ENCODE results near the gene RSAD2. TPM values are rescaled to one million over a fixed set of nuclear protein-coding genes. Genes with fewer than 3 reads are reported as not detected.

RSAD2 gene
- total and polyA plus RNA-seq, 2 experiments from 2014 or later = 0.10 TPM; not detected in 1

DNA sequence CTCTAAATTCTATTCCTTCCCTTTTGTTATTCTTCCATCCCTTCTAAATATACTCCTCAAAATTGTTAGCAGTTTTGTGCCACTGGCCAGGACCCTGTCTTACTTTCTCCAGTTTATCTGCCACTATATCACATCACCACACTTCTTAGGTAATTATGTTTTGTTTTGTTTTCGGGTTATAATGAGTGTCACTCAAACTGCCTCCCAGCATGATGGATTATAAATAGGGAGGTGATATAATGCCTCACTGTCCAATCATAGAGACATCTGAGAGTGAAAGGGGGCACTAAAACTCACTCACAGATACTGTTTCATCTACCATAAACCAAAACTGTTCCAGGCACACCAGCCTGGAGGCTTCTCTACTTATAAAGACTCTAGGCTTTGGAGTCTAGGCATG, 3.5 kb downstream of the RSAD2 start (continued):
- TF ChIP-seq, protein P1, sequence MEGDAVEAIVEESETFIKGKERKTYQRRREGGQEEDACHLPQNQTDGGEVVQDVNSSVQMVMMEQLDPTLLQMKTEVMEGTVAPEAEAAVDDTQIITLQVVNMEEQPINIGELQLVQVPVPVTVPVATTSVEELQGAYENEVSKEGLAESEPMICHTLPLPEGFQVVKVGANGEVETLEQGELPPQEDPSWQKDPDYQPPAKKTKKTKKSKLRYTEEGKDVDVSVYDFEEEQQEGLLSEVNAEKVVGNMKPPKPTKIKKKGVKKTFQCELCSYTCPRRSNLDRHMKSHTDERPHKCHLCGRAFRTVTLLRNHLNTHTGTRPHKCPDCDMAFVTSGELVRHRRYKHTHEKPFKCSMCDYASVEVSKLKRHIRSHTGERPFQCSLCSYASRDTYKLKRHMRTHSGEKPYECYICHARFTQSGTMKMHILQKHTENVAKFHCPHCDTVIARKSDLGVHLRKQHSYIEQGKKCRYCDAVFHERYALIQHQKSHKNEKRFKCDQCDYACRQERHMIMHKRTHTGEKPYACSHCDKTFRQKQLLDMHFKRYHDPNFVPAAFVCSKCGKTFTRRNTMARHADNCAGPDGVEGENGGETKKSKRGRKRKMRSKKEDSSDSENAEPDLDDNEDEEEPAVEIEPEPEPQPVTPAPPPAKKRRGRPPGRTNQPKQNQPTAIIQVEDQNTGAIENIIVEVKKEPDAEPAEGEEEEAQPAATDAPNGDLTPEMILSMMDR (conservative IDR thresholded peaks at IDR 0.05; ENCODE audit: low read depth in 2 of 2) = no peak
- TF ChIP-seq, protein P2, sequence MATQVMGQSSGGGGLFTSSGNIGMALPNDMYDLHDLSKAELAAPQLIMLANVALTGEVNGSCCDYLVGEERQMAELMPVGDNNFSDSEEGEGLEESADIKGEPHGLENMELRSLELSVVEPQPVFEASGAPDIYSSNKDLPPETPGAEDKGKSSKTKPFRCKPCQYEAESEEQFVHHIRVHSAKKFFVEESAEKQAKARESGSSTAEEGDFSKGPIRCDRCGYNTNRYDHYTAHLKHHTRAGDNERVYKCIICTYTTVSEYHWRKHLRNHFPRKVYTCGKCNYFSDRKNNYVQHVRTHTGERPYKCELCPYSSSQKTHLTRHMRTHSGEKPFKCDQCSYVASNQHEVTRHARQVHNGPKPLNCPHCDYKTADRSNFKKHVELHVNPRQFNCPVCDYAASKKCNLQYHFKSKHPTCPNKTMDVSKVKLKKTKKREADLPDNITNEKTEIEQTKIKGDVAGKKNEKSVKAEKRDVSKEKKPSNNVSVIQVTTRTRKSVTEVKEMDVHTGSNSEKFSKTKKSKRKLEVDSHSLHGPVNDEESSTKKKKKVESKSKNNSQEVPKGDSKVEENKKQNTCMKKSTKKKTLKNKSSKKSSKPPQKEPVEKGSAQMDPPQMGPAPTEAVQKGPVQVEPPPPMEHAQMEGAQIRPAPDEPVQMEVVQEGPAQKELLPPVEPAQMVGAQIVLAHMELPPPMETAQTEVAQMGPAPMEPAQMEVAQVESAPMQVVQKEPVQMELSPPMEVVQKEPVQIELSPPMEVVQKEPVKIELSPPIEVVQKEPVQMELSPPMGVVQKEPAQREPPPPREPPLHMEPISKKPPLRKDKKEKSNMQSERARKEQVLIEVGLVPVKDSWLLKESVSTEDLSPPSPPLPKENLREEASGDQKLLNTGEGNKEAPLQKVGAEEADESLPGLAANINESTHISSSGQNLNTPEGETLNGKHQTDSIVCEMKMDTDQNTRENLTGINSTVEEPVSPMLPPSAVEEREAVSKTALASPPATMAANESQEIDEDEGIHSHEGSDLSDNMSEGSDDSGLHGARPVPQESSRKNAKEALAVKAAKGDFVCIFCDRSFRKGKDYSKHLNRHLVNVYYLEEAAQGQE (IDR thresholded peaks at IDR 0.05; ENCODE audit: unreplicated experiment) = no peak
- TF ChIP-seq EZH2 (IDR thresholded peaks at IDR 0.05; ENCODE audit: low read depth, unreplicated experiment) = no peak
- TF ChIP-seq ZNF114 (CRISPR knock-in tag; IDR thresholded peaks at IDR 0.05) = no peak
- TF ChIP-seq, protein P3, sequence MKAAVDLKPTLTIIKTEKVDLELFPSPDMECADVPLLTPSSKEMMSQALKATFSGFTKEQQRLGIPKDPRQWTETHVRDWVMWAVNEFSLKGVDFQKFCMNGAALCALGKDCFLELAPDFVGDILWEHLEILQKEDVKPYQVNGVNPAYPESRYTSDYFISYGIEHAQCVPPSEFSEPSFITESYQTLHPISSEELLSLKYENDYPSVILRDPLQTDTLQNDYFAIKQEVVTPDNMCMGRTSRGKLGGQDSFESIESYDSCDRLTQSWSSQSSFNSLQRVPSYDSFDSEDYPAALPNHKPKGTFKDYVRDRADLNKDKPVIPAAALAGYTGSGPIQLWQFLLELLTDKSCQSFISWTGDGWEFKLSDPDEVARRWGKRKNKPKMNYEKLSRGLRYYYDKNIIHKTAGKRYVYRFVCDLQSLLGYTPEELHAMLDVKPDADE (IDR thresholded peaks at IDR 0.05) = no peak
- TF ChIP-seq CREB1 (CRISPR knock-in tag; IDR thresholded peaks at IDR 0.05; ENCODE audit: low read depth) = no peak
- no peak for TF ChIP-seq ZNF331 (CRISPR knock-in tag; IDR thresholded peaks at IDR 0.05; ENCODE audit: low read depth)
- no peak for TF ChIP-seq POLR2AphosphoS5 (IDR thresholded peaks at IDR 0.05; ENCODE audit: low read depth)

DNA sequence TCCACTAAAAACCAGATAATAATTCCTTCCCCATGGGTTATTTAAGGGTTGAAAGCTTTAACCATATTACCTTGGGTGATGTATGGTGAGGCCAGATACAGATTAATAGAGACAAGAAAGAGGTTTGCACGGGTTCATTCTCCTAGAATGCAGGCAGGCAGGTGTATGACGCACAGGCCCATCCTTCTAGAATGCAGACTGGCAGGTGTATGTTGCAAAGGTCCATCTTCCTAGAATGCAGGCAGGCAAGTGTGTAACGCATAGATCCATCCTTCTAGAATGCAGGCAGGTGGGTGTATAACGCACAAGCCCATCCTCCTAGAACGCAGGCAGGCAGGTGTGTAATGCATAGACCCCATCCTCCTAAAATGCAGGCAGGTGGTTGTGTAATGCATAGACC, 3.9 kb downstream of the RSAD2 start:
- no peak overlapping the region for H2AFZ ChIP-seq
- Mint-ChIP-seq H3K27me3 (ENCODE audit: insufficient read depth, low read depth, poor library complexity) (no peaks in the 10 kb centered on the region), H3K27ac (no peak overlapping the region), H3K36me3 (ENCODE audit: low read depth) (peaks cover 9% of the 10 kb centered on the region; the same call in 1 of the 3 replicates), H3K4me1 (no peaks in the 10 kb centered on the region), H3K4me3 (no peak overlapping the region), H3K9me3 (peaks cover 40% of the 10 kb centered on the region)
- no peak for DNase-seq (ENCODE audit: low spot score)
- TF ChIP-seq, protein P3 (IDR thresholded peaks at IDR 0.05) = no peak
- TF ChIP-seq CREB1 (CRISPR knock-in tag; IDR thresholded peaks at IDR 0.05; ENCODE audit: low read depth) (no peak), NANOG (IDR thresholded peaks at IDR 0.05; ENCODE audit: borderline replicate concordance) (no peak)
- TF ChIP-seq, protein P2 (IDR thresholded peaks at IDR 0.05; ENCODE audit: unreplicated experiment) = no peak
- TF ChIP-seq, protein P1 (conservative IDR thresholded peaks at IDR 0.05; ENCODE audit: low read depth in 2 of 2) = no peak
- H3F3A ChIP-seq (replicated peaks; ENCODE audit: low read depth) = no peaks in the 10 kb centered on the region
- no peak overlapping the region for H3K27ac ChIP-seq (ENCODE audit: low read depth)
- H3K4me2 ChIP-seq = no peak overlapping the region
- H4K20me1 ChIP-seq (replicated peaks; ENCODE audit: insufficient read depth) = no peaks in the 10 kb centered on the region
- ATAC-seq = no peak
- no peaks in the 10 kb centered on the region for H3K9me2 ChIP-seq (ENCODE audit: insufficient read depth)
- no peaks in the 10 kb centered on the region for H3K4me1 ChIP-seq (ENCODE audit: insufficient read depth)
- H3K27me3 ChIP-seq (ENCODE audit: insufficient read depth) = no peaks in the 10 kb centered on the region
- H3K4me3 ChIP-seq = no peak overlapping the region
- H3K79me2 ChIP-seq (replicated peaks; ENCODE audit: insufficient read depth) = no peaks in the 10 kb centered on the region
- no peaks in the 10 kb centered on the region for H3K36me3 ChIP-seq (ENCODE audit: insufficient read depth)
